Gastrocnemius medialis (tissue), 4 donors: Measurements from ENCODE around the gene VAC14.
"Not testable (repeated sequence)": the region's sequence is repeated elsewhere in the genome, so short reads cannot be mapped to it uniquely, and the experiment has no call there.

ENCODE experiments used
- CTCF ChIP-seq, 5 experiments: fragments of 450-650 bp in 3 of 5; fragments of 200-600 bp in 2 of 5; sonication (generic) in 2 of 5; IDR thresholded peaks in 4 of 5; conservative IDR thresholded peaks in 1 of 5; 1 replicate in 4 of 5; 2 replicates in 1 of 5; pipeline ENCODE4 v1.5.1; 2016 to 2019; ENCODE audit warnings: antibody characterized with exemption in 5 of 5, mild to moderate bottlenecking in 3 of 5, moderate library complexity in 3 of 5
- POLR2A ChIP-seq, 2 donors: fragments of 450-650 bp; IDR thresholded peaks; one replicate each; pipeline ENCODE4 v1.6.1; 2017; ENCODE audit warnings: antibody characterized with exemption in 2 of 2, mild to moderate bottlenecking in 2 of 2, moderate library complexity in 2 of 2

- not testable (repeated sequence) for TF ChIP-seq CTCF (IDR thresholded peaks at IDR 0.05 in 4 of 5, conservative IDR thresholded peaks at IDR 0.05 in 1 of 5); POLR2A (IDR thresholded peaks at IDR 0.05)
These were observed 58.0 kb downstream of the VAC14 start for GRCh38 chr16:70742967-70743366.
